HG03025 (cell line): Measurements from ENCODE around the gene IFNG-AS1.

ENCODE experiments used
- ATAC-seq: cut with Tn5 transposase; IDR thresholded peaks from one replicate; pipeline ENCODE4 v1.9.1; 2021; ENCODE audit warnings: mild to moderate bottlenecking, moderate library complexity; ENCODE audit not compliant: unreplicated experiment, low FRiP score

The IFNG-AS1 gene

GRCh38 chr12:67989184-67989920, at the start of gene IFNG-AS1:
Gene IFNG-AS1, plus strand, starts transcription at chr12:67989447.
- ATAC-seq, result peak; percentile 47

- no peak for ATAC-seq
Measured at GRCh38 chr12:67939611-67940010, 49.6 kb upstream of the IFNG-AS1 start.

- no peak for ATAC-seq
Measured at GRCh38 chr12:67940780-67941243, 48.4 kb upstream of the IFNG-AS1 start.

GRCh38 chr12:67942724-67943123, 46.5 kb upstream of the IFNG-AS1 start:
- ATAC-seq, result no peak

GRCh38 chr12:67943141-67943892, 45.9 kb upstream of the IFNG-AS1 start:
- ATAC-seq, result no peak

GRCh38 chr12:67944093-67944492, 45.2 kb upstream of the IFNG-AS1 start:
- no peak for ATAC-seq

- no peak for ATAC-seq
Measured at GRCh38 chr12:67952787-67953186, 36.5 kb upstream of the IFNG-AS1 start.

- no peak for ATAC-seq
Measured at GRCh38 chr12:67957383-67957782, 31.9 kb upstream of the IFNG-AS1 start.

GRCh38 chr12:67958187-67958586, 31.1 kb upstream of the IFNG-AS1 start:
- no peak for ATAC-seq

GRCh38 chr12:67964456-67964855, 24.8 kb upstream of the IFNG-AS1 start:
- ATAC-seq, result no peak

- ATAC-seq, result no peak
Measured at GRCh38 chr12:67966560-67966959, 22.7 kb upstream of the IFNG-AS1 start.

GRCh38 chr12:67968321-67968720, 20.9 kb upstream of the IFNG-AS1 start:
- no peak for ATAC-seq

GRCh38 chr12:67968725-67969124, 20.5 kb upstream of the IFNG-AS1 start:
- ATAC-seq, result no peak

GRCh38 chr12:67969134-67969802, 20.0 kb upstream of the IFNG-AS1 start:
- ATAC-seq, result no peak

GRCh38 chr12:67977668-67978067, 11.6 kb upstream of the IFNG-AS1 start:
- ATAC-seq, result no peak

- ATAC-seq, result no peak
Measured at GRCh38 chr12:67980391-67980790, 8.9 kb upstream of the IFNG-AS1 start.

GRCh38 chr12:67981287-67982162, 7.7 kb upstream of the IFNG-AS1 start:
- ATAC-seq, result no peak

GRCh38 chr12:67982164-67982563, 7.1 kb upstream of the IFNG-AS1 start:
- ATAC-seq, result no peak

GRCh38 chr12:67986632-67987031, 2.6 kb upstream of the IFNG-AS1 start:
- no peak for ATAC-seq

- ATAC-seq, result peak; percentile 63
Measured at GRCh38 chr12:67988601-67989021, 636 bp upstream of the IFNG-AS1 start.
